ENCODE results near the gene FRMD1. TPM values are rescaled to one million over a fixed set of nuclear protein-coding genes. Genes with fewer than 3 reads are reported as not detected.

FRMD1 gene
- total and polyA plus RNA-seq, 8 donors = 0.02 to 0.15 TPM; not detected in 6

DNA sequence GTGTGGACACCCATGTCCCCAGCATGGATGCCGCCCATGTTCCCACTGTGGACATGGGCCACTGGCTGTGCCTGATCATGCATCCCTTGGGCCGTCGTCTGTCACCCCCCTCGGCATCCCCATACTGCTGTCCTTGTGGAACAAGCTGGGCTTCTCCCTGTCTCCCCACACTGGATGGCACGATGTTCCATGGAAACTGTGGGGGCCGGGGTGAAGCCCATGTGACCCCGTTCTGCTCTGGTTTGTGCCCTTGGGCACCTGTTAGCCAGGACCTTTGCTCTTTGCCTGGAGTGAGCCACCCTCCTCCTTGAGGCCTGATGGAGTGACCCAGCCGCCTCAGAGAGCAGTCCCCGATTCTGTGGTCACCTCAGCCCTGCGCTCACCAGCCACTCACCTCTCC lies 7.6 kb upstream of the FRMD1 start:
- no peaks in the 10 kb centered on the region for H3K27me3 ChIP-seq
- WGBS, 2 donors = 95 to 98% methylated on average over 10 of the region's 10 CpGs
- H3K36me3 ChIP-seq = no peaks in the 10 kb centered on the region

GRCh38 chr6:168086066-168086465 lies 7.1 kb upstream of the FRMD1 start:
- DNase-seq (peak in 2 of 6 donors; percentile 6 to 32), FAIRE-seq (no peak), ATAC-seq (no peak)
- H3K4me3 ChIP-seq = no peak overlapping the region
- no peaks in the 10 kb centered on the region for H3K27me3 ChIP-seq
- intact Hi-C loops (cut with DNase I) = no loop called here
- H3K36me3 ChIP-seq = no peaks in the 10 kb centered on the region
- 82 to 83% methylated on average over 10 of the region's 10 CpGs for WGBS, 2 donors
- no peak overlapping the region for H3K27ac ChIP-seq
- no peaks in the 10 kb centered on the region for H3K4me1 ChIP-seq
- TF ChIP-seq CTCF (IDR thresholded peaks at IDR 0.05) = no peak
- H3K9me3 ChIP-seq = no peaks in the 10 kb centered on the region

More for the DNA sequence above, 7.6 kb upstream of the FRMD1 start:
- no peaks in the 10 kb centered on the region for H3K4me1 ChIP-seq
- DNase-seq (peak in 1 of 6 donors; percentile 6), ATAC-seq (no peak), FAIRE-seq (no peak)
- H3K27ac ChIP-seq = no peak overlapping the region
- intact Hi-C loops (cut with DNase I) = no loop called here
- H3K9me3 ChIP-seq = no peaks in the 10 kb centered on the region
- H3K4me3 ChIP-seq = no peak overlapping the region
- TF ChIP-seq CTCF (IDR thresholded peaks at IDR 0.05) = no peak

GRCh38 chr6:168084465-168085160 lies 5.6 kb upstream of the FRMD1 start:
- intact Hi-C loops (cut with DNase I) = no loop called here
- DNase-seq = peak in 1 of 6 donors; percentile 48
- Histone ChIP-seq H3K27ac (no peak overlapping the region), H3K36me3 (no peaks in the 10 kb centered on the region), H3K4me1 (no peaks in the 10 kb centered on the region), H3K4me3 (no peak overlapping the region), H3K27me3 (no peaks in the 10 kb centered on the region), H3K9me3 (no peaks in the 10 kb centered on the region)
- ATAC-seq = no peak
- FAIRE-seq = no peak
- WGBS, 2 donors = 87 to 88% methylated on average over 19 of the region's 19 CpGs
- TF ChIP-seq CTCF (IDR thresholded peaks at IDR 0.05) = no peak

GRCh38 chr6:168083514-168083885 lies 4.5 kb upstream of the FRMD1 start:
- Histone ChIP-seq H3K27ac (no peak overlapping the region), H3K36me3 (no peaks in the 10 kb centered on the region), H3K27me3 (no peaks in the 10 kb centered on the region), H3K4me3 (no peak overlapping the region), H3K4me1 (no peaks in the 10 kb centered on the region), H3K9me3 (no peaks in the 10 kb centered on the region)
- intact Hi-C loops (cut with DNase I) = no loop called here
- FAIRE-seq (no peak), ATAC-seq (no peak), DNase-seq (peak in 1 of 6 donors; percentile 42)
- 56 to 66% methylated on average over 5 of the region's 5 CpGs for WGBS, 2 donors
- no peak for TF ChIP-seq CTCF (IDR thresholded peaks at IDR 0.05)

GRCh38 chr6:168082860-168083513 lies 4.0 kb upstream of the FRMD1 start:
- 72 to 75% methylated on average over 17 of the region's 17 CpGs for WGBS, 2 donors
- FAIRE-seq (no peak), ATAC-seq (no peak), DNase-seq (no peak)
- intact Hi-C loops (cut with DNase I) = no loop called here
- Histone ChIP-seq H3K27me3 (no peaks in the 10 kb centered on the region), H3K27ac (no peak overlapping the region), H3K4me1 (no peaks in the 10 kb centered on the region), H3K9me3 (no peaks in the 10 kb centered on the region), H3K4me3 (no peak overlapping the region), H3K36me3 (no peaks in the 10 kb centered on the region)
- no peak for TF ChIP-seq CTCF (IDR thresholded peaks at IDR 0.05)

All from pancreas (tissue), 10 donors.